Measurements from ENCODE around the gene ZNF705A.
"Not testable (repeated sequence)": the region's sequence is repeated elsewhere in the genome, so short reads cannot be mapped to it uniquely, and the experiment has no call there.

The ZNF705A gene

DNA sequence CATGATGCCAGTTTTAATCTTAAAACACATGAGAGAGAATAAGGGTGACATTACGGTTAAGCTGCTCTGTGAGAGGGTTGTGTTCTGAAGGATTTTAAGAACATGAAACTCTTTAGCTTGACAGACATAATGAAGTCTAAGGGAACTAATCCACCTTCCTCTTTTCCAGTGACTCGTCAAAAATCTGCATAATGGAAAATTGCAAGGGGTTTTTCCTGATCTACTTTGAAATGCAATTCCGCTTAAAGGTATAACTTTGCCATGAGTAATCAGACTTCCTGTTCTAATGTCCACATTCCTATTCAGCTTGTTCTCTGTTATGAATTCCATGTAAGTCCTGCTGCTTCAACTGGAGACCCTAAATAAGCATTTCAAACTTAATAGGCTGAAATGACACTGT is at the start of gene ZNF705A:
TSS of gene ZNF705A (plus strand) at position 171 of the 400 bp plus-strand sequence. CDS start 15,611 bp downstream, outside the sequence.
- DNase-seq: no peak

- no peak for DNase-seq
Observed at GRCh38 chr12:8108808-8109398, 47.9 kb upstream of the ZNF705A start.

- DNase-seq: not testable (repeated sequence)
Observed at GRCh38 chr12:8113117-8113516, 43.7 kb upstream of the ZNF705A start.

DNA sequence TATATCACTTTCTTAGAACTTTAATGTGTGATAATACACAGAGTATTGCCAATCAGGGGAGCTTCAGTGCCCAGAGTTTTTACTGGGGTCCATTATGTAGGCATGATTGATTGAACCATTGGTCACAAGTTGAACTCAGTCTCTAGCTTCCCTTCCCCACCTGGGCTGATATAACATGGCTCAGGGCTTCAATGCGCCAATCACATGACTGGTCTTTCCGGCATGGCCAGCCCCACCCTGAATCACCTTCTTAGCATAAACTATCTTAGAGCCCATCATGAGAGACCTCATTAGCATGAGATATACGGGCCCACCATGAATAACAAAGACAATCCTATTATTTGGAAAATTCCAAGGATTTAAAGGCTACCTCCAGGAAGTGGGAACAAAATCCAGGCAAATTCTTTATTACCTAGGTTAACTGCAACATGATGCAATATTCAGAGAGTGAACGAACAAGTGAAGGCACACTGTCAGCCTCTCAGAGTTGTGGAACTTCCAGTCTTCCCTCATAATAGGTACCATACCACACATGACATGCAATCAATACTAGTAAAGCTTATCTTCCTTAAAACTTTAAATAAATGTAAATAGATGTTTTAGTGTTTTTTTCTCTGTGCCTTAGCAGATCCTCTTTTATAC is 36.6 kb upstream of the ZNF705A start:
- no peak for DNase-seq

DNA sequence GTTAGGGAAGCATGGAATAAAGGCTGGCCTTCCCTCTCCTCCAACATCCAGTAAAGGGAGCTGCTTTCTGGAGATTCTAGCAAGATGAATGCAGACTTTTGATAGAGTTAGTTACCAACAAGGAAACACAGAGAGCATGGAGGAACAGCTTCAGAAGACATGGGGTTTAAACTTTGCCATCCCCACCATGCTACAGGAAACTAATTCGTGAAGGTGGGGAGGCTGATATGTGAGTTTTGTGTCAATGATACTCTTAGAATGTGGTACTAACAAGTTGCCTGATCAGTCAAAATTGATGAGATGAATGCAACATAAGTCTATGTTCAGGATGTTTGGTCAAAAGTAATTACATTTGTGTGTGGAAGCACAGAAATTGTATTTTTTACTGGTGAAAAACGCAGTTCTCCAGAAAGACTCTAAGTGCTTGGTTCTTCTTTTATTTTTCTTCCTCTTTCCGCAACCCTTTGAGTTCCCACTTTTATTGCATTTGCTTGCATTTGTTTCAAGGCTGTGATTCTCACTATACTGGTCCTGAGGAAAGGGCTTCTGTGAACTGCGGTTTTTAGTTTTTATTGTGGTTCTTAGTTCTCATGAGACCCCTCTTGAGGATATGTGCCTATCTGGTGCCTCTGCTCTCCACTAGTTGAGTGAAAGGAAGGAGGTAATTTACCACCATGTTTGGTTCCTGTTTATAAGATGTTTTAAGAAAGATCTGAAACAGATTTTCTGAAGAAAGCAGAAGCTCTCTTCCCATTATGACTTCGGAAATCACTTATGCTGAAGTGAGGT is 33.5 kb upstream of the ZNF705A start, which contains the start of gene CLEC4A:
TSS of gene CLEC4A (plus strand) at position 494 of the 789 bp plus-strand sequence. CDS start at position 756, 262 bp downstream.
- no peak for DNase-seq

DNA sequence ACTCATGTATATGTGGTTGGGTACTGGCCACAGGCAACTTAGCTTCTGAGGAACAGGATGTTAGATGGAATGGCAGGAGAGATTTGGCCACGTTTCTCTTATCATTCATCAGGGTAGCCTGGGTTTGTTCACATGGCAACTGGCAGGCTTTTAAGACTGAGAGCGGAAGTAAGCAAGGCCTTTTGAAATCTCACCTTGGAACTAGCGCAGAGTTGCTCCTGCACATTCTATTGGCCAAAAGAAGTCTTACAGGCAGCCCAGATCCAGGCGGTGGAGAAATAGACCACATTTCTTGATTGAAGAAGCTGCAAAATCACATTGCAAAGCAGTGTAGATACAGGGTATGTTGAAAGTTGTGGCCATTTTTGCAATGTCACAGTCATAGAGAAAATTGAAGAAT is 29.7 kb upstream of the ZNF705A start:
- DNase-seq: no peak

GRCh38 chr12:8133636-8134397 is 23.0 kb upstream of the ZNF705A start:
- peak; percentile 27 for DNase-seq

GRCh38 chr12:8134398-8134930 is 22.4 kb upstream of the ZNF705A start:
- not testable (repeated sequence) for DNase-seq

DNA sequence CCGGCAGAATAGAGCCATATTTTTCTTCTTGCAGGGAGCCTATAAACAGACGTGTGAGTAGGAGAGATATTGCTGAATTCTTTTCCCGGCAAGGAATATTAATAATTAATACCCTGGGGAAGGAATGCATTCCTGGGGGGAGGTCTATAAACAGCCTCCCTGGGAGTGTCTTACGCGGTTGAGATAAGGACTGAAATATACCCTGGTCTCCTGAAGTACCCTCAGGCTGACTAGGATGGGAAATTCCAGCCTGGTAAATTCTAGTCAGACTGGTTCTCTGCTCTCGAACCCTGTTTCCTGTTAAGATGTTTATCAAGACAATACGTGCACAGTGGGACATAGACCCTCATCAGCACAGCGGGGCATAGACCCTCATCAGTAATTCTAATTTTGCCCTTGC is 15.2 kb upstream of the ZNF705A start:
- not testable (repeated sequence) for DNase-seq

DNA sequence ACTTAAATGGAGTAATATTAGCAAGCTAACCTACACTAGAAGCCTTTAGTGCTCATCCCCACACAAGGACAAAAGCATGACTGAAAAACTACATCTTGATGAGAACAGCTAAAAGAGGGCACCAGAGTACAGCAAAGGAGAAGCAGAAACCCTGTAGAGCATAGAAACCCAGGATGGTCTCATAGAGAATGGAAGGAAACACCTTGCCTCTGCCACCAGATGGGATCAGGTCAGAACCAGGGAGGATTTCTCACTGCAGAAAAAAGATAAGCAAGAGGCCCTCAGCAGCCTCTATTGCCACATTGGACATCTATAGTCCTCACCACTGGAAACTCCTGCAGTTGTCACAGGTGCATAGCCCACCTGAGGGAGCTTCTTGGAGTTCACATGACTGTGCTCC is 13.6 kb upstream of the ZNF705A start:
- no peak for DNase-seq

DNA sequence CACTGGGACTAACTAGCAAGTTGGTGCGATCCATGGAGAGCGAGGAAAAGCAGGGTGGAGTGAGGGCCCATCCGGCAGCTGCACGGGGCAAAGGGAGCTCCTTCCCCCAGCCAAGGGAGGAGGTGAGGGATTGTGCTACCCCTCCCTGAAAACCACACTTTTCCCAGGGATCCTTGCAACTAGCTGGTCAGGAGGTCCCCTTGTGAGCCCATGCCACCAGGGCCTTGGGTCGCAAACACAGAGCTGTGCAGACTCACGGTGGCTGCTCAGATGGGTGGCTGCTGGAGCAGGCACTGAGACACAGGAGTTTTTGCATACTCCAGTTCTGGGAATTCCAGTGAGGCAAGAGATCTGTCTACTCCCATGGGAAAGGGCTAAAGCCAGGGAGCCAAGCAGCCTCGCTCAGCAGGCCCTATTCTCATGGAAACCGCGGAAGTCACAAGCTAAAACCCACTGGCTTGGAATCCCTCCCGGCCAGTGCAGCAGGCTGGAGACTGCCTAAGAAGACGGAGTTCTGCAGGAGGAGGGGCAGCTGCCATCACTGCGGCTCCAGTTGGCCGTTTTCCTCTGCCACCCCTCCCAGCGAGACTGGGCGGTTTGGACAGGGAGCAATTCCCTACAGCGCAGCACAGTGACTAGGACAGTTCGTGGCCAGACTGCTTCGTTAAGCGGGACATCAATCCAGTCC is 10.9 kb upstream of the ZNF705A start:
- no peak for DNase-seq

- no peak for DNase-seq
Observed at GRCh38 chr12:8146442-8146771, 10.4 kb upstream of the ZNF705A start.

- DNase-seq: no peak
Observed at GRCh38 chr12:8154526-8154925, 2.3 kb upstream of the ZNF705A start.

GRCh38 chr12:8156416-8156815 is 399 bp upstream of the ZNF705A start:
- no peak for DNase-seq

DNA sequence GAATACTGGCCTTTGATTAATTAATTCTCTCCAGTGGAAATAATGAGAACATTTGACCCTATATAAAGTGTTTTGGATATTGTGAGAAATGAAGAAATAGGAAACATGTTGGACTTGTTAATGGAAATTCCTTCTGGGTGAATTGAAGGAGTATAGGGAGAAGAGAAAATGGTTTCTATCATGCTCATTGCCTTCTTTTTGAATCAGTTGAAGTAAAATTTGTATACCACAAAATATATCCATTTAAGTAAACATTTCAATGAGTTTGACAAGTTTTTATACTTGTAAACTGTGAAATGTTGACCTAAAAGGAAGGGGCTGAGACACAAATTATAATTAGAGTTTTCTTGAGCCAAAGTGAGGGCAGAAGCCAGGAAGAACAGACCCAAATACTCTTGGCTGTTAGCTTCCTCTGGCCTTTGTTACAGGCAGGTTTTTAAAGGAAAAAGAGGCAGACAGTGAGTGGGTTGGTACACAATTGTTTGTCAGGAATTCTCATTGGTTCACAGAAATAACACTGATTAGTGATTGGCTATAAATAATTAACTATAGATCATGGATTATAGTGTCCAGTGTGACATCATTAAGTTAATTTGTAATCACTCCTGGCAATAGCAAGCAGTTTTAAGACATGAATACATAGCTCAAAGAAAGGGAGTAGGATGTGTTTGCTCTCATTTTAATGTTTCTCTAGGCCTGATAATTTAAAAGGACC is 826 bp downstream of the ZNF705A start:
- no peak for DNase-seq

GRCh38 chr12:8172911-8173310 is 16.1 kb downstream of the ZNF705A start:
- not testable (repeated sequence) for DNase-seq

- DNase-seq: peak; percentile 27
Observed at GRCh38 chr12:8179989-8180585, 23.3 kb downstream of the ZNF705A start.

DNA sequence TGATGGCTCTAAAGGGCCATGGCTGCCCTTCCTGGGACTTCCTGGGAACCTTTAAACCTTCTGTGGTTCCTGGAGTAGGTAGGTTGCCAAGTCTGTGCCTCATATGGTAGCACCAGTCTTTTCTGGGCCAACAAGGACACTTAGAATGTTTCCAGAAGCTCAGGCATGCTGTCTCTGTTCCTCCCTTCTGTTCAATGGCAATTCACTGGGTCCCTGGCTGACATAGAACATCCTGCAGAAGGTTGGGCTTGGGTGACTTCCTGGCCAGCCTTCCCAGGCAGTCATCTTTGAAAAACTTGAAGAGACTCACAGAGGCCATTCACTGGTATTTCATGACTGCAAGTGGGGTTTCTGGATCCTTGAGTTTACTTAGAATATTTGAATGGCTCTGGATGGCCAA is 24.5 kb downstream of the ZNF705A start:
- DNase-seq: not testable (repeated sequence)

- not testable (repeated sequence) for DNase-seq
Observed at GRCh38 chr12:8182923-8183322, 26.1 kb downstream of the ZNF705A start.

DNA sequence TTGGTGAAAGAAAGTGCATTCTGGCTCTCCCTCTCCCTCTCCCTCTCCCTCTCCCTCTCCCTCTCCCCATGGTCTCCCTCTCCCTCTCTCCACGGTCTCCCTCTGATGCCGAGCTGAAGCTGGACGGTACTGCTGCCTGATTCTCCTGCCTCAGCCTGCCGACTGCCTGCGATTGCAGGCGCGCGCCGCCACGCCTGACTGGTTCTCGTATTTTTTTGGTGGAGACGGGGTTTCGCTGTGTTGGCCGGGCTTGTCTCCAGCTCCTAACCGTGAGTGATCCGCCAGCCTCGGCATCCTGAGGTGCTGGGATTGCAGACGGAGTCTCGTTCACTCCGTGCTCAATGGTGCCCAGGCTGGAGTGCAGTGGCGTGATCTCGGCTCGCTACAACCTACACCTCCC is 26.5 kb downstream of the ZNF705A start:
- DNase-seq: not testable (repeated sequence)

DNA sequence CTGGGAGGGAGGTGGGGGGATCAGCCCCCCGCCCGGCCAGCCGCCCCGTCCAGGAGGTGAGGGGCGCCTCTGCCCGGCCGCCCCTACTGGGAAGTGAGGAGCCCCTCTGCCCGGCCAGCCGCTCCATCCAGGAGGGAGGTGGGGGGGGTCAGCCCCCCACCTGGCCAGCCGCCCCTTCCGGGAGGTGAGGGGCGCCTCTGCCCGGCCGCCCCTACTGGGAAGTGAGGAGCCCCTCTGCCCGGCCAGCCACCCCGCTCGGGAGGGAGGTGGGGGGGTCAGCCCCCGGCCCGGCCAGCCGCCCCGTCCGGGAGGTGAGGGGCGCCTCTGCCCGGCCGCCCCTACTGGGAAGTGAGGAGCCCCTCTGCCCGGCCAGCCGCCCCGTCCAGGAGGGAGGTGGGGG is 27.4 kb downstream of the ZNF705A start:
- not testable (repeated sequence) for DNase-seq
